GM23248 (cell line): ENCODE results near the gene NLGN2. TPM values are rescaled to one million over a fixed set of nuclear protein-coding genes. Genes with fewer than 3 reads are reported as not detected.

Experiments
- DNase-seq: peaks from one replicate; pipeline ENCODE4 v3.0.0-alpha.2; 2015
- H2AFZ ChIP-seq: fragments of 200-600 bp; sonication (generic); 2 replicates; pipeline ENCODE4 v1.6.1; 2016; ENCODE audit warnings: antibody characterized with exemption
- H3F3A ChIP-seq: fragments of 200-600 bp; sonication (generic); 2 replicates; pipeline ENCODE4 v1.6.1; 2016; ENCODE audit warnings: mild to moderate bottlenecking, antibody characterized with exemption, mixed run types; ENCODE audit not compliant: insufficient read depth
- H3K27ac ChIP-seq: fragments of 200-600 bp; sonication (generic); 2 replicates; pipeline ENCODE4 v1.5.1; 2016; ENCODE audit warnings: mild to moderate bottlenecking
- H3K27me3 ChIP-seq: fragments of 200-600 bp; sonication (generic); replicated peaks from 2 replicates; pipeline ENCODE4 v1.6.1; 2016; ENCODE audit warnings: mild to moderate bottlenecking; ENCODE audit not compliant: insufficient read depth
- H3K36me3 ChIP-seq: fragments of 200-600 bp; sonication (generic); 2 replicates; pipeline ENCODE4 v1.6.1; 2016; ENCODE audit warnings: low read depth, mild to moderate bottlenecking
- H3K4me1 ChIP-seq: fragments of 200-600 bp; sonication (generic); 2 replicates; pipeline ENCODE4 v1.6.1; 2016; ENCODE audit warnings: mild to moderate bottlenecking; ENCODE audit not compliant: insufficient read depth
- H3K4me2 ChIP-seq: fragments of 200-600 bp; sonication (generic); one replicate; pipeline ENCODE4 v1.6.1; 2016; ENCODE audit warnings: mild to moderate bottlenecking; ENCODE audit not compliant: unreplicated experiment
- H3K4me3 ChIP-seq: fragments of 200-600 bp; sonication (generic); 2 replicates; pipeline ENCODE4 v1.5.1; 2016; ENCODE audit warnings: mild to moderate bottlenecking
- H3K79me2 ChIP-seq: fragments of 200-600 bp; sonication (generic); 2 replicates; pipeline ENCODE4 v1.6.1; 2016; ENCODE audit warnings: mild to moderate bottlenecking; ENCODE audit not compliant: insufficient read depth
- H3K9ac ChIP-seq: fragments of 200-600 bp; sonication (generic); 2 replicates; pipeline ENCODE4 v1.6.1; 2016; ENCODE audit warnings: mild to moderate bottlenecking
- H3K9me2 ChIP-seq: fragments of 200-600 bp; sonication (generic); 2 replicates; pipeline ENCODE4 v1.6.1; 2016; ENCODE audit warnings: mixed run types, mild to moderate bottlenecking, moderate library complexity; ENCODE audit not compliant: insufficient read depth
- H3K9me3 ChIP-seq: fragments of 200-600 bp; sonication (generic); one replicate; pipeline ENCODE4 v1.6.1; 2017; ENCODE audit warnings: low read depth
- H4K20me1 ChIP-seq: fragments of 200-600 bp; sonication (generic); 2 replicates; pipeline ENCODE4 v1.6.0; 2016; ENCODE audit not compliant: insufficient read depth
- EZH2 ChIP-seq: fragments of 200-600 bp; sonication (generic); IDR thresholded peaks from 2 replicates; pipeline ENCODE4 v1.6.1; 2018; ENCODE audit warnings: antibody characterized with exemption, mild to moderate bottlenecking; ENCODE audit not compliant: insufficient read depth, poor library complexity, severe bottlenecking
- EZH2phosphoT487 ChIP-seq: fragments of 200-600 bp; sonication (generic); IDR thresholded peaks from 2 replicates; pipeline ENCODE4 v1.6.1; 2018; ENCODE audit warnings: antibody characterized with exemption, moderate library complexity, mild to moderate bottlenecking, low read depth; ENCODE audit not compliant: insufficient read depth
- WGBS, 2 experiments: methylation state at CpG; one replicate each; pipeline ENCODE4 v1.1.6; 2015 to 2017; ENCODE audit warnings: low lambda C conversion rate in 2 of 2, low coverage in 1 of 2; ENCODE audit errors: missing lambda C conversion rate in 2 of 2; 5-methylcytosine and 5-hydroxymethylcytosine counted together
- in situ Hi-C: fragments of 300-500 bp; cut with MboI; formaldehyde crosslinking; loops from 2 replicates; pipeline ENCODE4 v1.15.0; 2020
- polyA plus RNA-seq: library from polyadenylated mRNA; unstranded; fragments of >200 nt; fragmentation: Nextera tagmentation; extraction: Ambion mirVana; gene quantifications from 2 replicates; pipeline ENCODE4 v1.2.1, GENCODE V29; 2016
- total RNA-seq: library from RNA; depleted of rRNA; stranded (reverse); fragments of >200 nt; shearing (Covaris generic); gene quantifications from 2 replicates; pipeline ENCODE4 v1.2.3, GENCODE V29; 2014

Gene NLGN2
- total and polyA plus RNA-seq, 2 experiments from 2014 or later, result 3.3 to 9.5 TPM

- Histone ChIP-seq H3K9ac (no peak overlapping the region), H3K27ac (peak overlapping the region; percentile 19; the same call in 1 of the 2 replicates), H3F3A (peaks cover 8% of the 10 kb centered on the region; the same call in 1 of the 2 replicates), H4K20me1 (no peaks in the 10 kb centered on the region), H3K9me2 (no peaks in the 10 kb centered on the region), H3K79me2 (no peaks in the 10 kb centered on the region), H3K27me3 (no peaks in the 10 kb centered on the region), H3K4me3 (no peak overlapping the region), H3K4me1 (no peaks in the 10 kb centered on the region; the same call in 1 of the 2 replicates), H2AFZ (no peak overlapping the region), H3K36me3 (no peaks in the 10 kb centered on the region), H3K9me3 (no peaks in the 10 kb centered on the region), H3K4me2 (no peak overlapping the region)
- peak; percentile 46 for DNase-seq
- no peak for TF ChIP-seq EZH2
- no peak for TF ChIP-seq EZH2phosphoT487
- in situ Hi-C loops, result no loop called here
- 52 to 60% methylated on average over 1 of the region's 1 CpG for WGBS, 2 experiments
Observed at GRCh38 chr17:7431231-7431630, 23.6 kb downstream of the NLGN2 start.

GRCh38 chr17:7432296-7432695 lies 24.7 kb downstream of the NLGN2 start:
- H4K20me1 ChIP-seq, result no peaks in the 10 kb centered on the region
- no peak overlapping the region for H3K9ac ChIP-seq
- H3K4me3 ChIP-seq, result no peak overlapping the region
- no peaks in the 10 kb centered on the region for H3K79me2 ChIP-seq
- no peak overlapping the region for H3K27ac ChIP-seq
- WGBS, 2 experiments, result 88 to 92% methylated on average over 9 to 11 of the region's 11 CpGs
- peaks cover 8% of the 10 kb centered on the region; the same call in 1 of the 2 replicates for H3F3A ChIP-seq
- TF ChIP-seq EZH2, result no peak
- no peak for TF ChIP-seq EZH2phosphoT487
- H3K9me2 ChIP-seq, result no peaks in the 10 kb centered on the region
- DNase-seq, result no peak
- H3K27me3 ChIP-seq, result no peaks in the 10 kb centered on the region
- no peaks in the 10 kb centered on the region for H3K9me3 ChIP-seq
- no peak overlapping the region for H2AFZ ChIP-seq
- in situ Hi-C loops, result no loop called here
- H3K36me3 ChIP-seq, result no peaks in the 10 kb centered on the region
- no peaks in the 10 kb centered on the region; the same call in 1 of the 2 replicates for H3K4me1 ChIP-seq
- no peak overlapping the region for H3K4me2 ChIP-seq

- H3F3A ChIP-seq, result peaks cover 8% of the 10 kb centered on the region; the same call in 1 of the 2 replicates
- peaks cover 11% of the 10 kb centered on the region for H3K4me1 ChIP-seq
- in situ Hi-C loops, result no loop called here
- no peaks in the 10 kb centered on the region for H3K9me2 ChIP-seq
- no peaks in the 10 kb centered on the region for H3K36me3 ChIP-seq
- no peak overlapping the region for H3K27ac ChIP-seq
- TF ChIP-seq EZH2 (no peak), EZH2phosphoT487 (no peak)
- no peaks in the 10 kb centered on the region for H4K20me1 ChIP-seq
- no peaks in the 10 kb centered on the region for H3K79me2 ChIP-seq
- H3K9ac ChIP-seq, result peak overlapping the region; percentile 51
- DNase-seq, result peak; percentile 60
- peak overlapping the region; percentile 91 for H2AFZ ChIP-seq
- peak overlapping the region; percentile 79 for H3K4me3 ChIP-seq
- peaks cover 32% of the 10 kb centered on the region; the same call in 1 of the 2 replicates for H3K27me3 ChIP-seq
- 6% methylated on average over 45 to 49 of the region's 49 CpGs for WGBS, 2 experiments
- H3K4me2 ChIP-seq, result peak overlapping the region; percentile 99
- no peaks in the 10 kb centered on the region for H3K9me3 ChIP-seq
Observed at GRCh38 chr17:7435676-7436555, 28.3 kb downstream of the NLGN2 start.

GRCh38 chr17:7436556-7437368 lies 29.1 kb downstream of the NLGN2 start:
- H3K27ac ChIP-seq, result no peak overlapping the region
- in situ Hi-C loops, result no loop called here
- no peaks in the 10 kb centered on the region for H3K9me2 ChIP-seq
- peak overlapping the region; percentile 79 for H3K4me3 ChIP-seq
- no peak overlapping the region; the same call in 1 of the 2 replicates for H3K9ac ChIP-seq
- TF ChIP-seq EZH2 (no peak), EZH2phosphoT487 (no peak)
- H3K36me3 ChIP-seq, result no peaks in the 10 kb centered on the region
- peaks cover 11% of the 10 kb centered on the region for H3K4me1 ChIP-seq
- no peaks in the 10 kb centered on the region for H3K9me3 ChIP-seq
- no peaks in the 10 kb centered on the region for H4K20me1 ChIP-seq
- H2AFZ ChIP-seq, result peak overlapping the region; percentile 91
- H3K4me2 ChIP-seq, result peak overlapping the region; percentile 99
- H3K79me2 ChIP-seq, result no peaks in the 10 kb centered on the region
- H3F3A ChIP-seq, result 0 out of 2 replicates have a peak, but pooled peaks cover under 1% of the 10 kb centered on the region
- DNase-seq, result peak; percentile 93
- peaks cover 32% of the 10 kb centered on the region; the same call in 1 of the 2 replicates for H3K27me3 ChIP-seq
- whole genome bisulfite sequencing, 2 experiments, result 6 to 7% methylated on average over 89 to 90 of the region's 92 CpGs
